ENCODE results near the gene DEAF1. TPM values are rescaled to one million over a fixed set of nuclear protein-coding genes. Genes with fewer than 3 reads are reported as not detected.
A peak's percentile ranks its signal among the peaks of the same experiment; 100 is the strongest.

Gene DEAF1
- total and polyA plus RNA-seq, 9 of the 15 experiments (the other 6 are each of a cell fraction or from before 2014, with no cell fraction given) = 2.0 to 69.1 (median 26.8) TPM

DNA sequence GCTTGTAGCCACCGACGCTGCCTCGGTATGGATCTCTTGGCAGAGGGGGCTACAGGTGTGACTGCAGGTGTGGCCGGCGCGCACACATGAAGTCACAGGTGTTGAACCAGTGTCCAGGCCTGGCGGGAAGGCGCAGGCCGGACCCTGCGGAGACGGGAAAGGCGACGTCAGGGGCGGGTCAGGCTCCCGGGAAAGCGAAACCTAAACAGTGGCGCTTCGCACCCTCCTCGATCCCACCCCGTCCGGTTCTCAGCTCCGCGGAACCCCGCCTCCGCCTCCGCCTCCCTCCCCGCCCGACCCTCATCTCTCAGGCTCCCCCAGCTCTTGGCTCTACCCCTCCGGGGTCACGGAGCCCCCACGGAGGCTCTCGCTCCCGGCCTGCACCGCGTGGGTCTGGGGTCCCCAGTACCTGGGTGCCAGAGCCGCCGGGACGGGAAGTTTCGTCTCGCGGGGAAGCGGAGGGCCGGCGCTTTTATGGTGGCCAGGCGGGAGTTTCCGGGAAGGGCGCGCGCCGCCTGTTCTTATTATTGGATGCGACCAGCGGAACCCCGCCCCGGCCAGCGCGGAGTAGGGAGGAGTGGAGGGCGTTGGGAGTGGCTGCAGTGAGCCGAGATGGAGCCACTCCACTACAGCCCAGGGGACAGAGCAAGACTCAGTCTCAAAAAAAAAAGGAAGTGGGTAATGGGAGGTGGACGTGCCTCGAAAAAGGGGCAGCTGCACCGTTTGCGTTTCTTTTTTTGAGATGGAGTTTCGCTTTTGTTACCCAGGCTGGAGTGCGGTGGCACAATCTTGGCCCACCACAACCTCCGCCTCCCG, 79.3 kb downstream of the DEAF1 start, which contains the start of gene IRF7 (continued):
- TF ChIP-seq, protein P1, sequence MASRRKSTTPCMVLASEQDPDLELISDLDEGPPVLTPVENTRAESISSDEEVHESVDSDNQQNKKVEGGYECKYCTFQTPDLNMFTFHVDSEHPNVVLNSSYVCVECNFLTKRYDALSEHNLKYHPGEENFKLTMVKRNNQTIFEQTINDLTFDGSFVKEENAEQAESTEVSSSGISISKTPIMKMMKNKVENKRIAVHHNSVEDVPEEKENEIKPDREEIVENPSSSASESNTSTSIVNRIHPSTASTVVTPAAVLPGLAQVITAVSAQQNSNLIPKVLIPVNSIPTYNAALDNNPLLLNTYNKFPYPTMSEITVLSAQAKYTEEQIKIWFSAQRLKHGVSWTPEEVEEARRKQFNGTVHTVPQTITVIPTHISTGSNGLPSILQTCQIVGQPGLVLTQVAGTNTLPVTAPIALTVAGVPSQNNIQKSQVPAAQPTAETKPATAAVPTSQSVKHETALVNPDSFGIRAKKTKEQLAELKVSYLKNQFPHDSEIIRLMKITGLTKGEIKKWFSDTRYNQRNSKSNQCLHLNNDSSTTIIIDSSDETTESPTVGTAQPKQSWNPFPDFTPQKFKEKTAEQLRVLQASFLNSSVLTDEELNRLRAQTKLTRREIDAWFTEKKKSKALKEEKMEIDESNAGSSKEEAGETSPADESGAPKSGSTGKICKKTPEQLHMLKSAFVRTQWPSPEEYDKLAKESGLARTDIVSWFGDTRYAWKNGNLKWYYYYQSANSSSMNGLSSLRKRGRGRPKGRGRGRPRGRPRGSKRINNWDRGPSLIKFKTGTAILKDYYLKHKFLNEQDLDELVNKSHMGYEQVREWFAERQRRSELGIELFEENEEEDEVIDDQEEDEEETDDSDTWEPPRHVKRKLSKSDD (conservative IDR thresholded peaks at IDR 0.05; ENCODE audit: low read length) = no peak
- TF ChIP-seq GABPB1 (CRISPR knock-in tag; IDR thresholded peaks at IDR 0.05) = peak; percentile 75
- TF ChIP-seq SIN3A (IDR thresholded peaks at IDR 0.05; ENCODE audit: borderline replicate concordance in 2 of 2, control insufficient read depth in 1 of 2, low read depth in 2 of 2, low read length in 2 of 2) = 0 out of 4 replicates have a peak, but pooled peaks of 1 of the 2 experiments have one; percentile 38
- TF ChIP-seq E2F3 (CRISPR knock-in tag; IDR thresholded peaks at IDR 0.05) = no peak
- peak; percentile 51; the same call in 1 of the 2 replicates for TF ChIP-seq POLR2AphosphoS5 (IDR thresholded peaks at IDR 0.05; ENCODE audit: control insufficient read depth, insufficient read depth, low read depth, low read length)
- TF ChIP-seq TAF7 (tag; IDR thresholded peaks at IDR 0.05) = no peak
- TF ChIP-seq POLR2B (IDR thresholded peaks at IDR 0.05; ENCODE audit: low read depth, partially characterized antibody) = peak; percentile 68
- peak; percentile 66; the same call in 1 of the 2 replicates for TF ChIP-seq L3MBTL2 (IDR thresholded peaks at IDR 0.05)
- TF ChIP-seq THAP7 (CRISPR knock-in tag; IDR thresholded peaks at IDR 0.05) = no peak
- 0 out of 4 replicates have a peak, but pooled peaks of 1 of the 2 experiments have one; percentile 19 for TF ChIP-seq SRF (CRISPR knock-in tag; IDR thresholded peaks at IDR 0.05)
- TF ChIP-seq ZEB2 (IDR thresholded peaks at IDR 0.05) = peak; percentile 74; the same call in 1 of the 2 replicates
- 0 out of 4 replicates have a peak, but pooled peaks of 1 of the 2 experiments have one; percentile 44 for TF ChIP-seq KDM4B (IDR thresholded peaks at IDR 0.05; ENCODE audit: borderline replicate concordance in 2 of 2, low read depth in 1 of 2)
- TF ChIP-seq SMARCA4 (IDR thresholded peaks at IDR 0.05) = no peak
- 0 out of 2 replicates have a peak, but pooled peaks have one; percentile 40 for TF ChIP-seq KAT7 (CRISPR knock-in tag; IDR thresholded peaks at IDR 0.05; ENCODE audit: borderline replicate concordance)
- TF ChIP-seq PRDM10 (IDR thresholded peaks at IDR 0.05; ENCODE audit: partially characterized antibody) = peak; percentile 90
- peak; percentile 58 for TF ChIP-seq PCBP1 (IDR thresholded peaks at IDR 0.05; ENCODE audit: low read depth, low read length, poor library complexity, severe bottlenecking)
- no peak for TF ChIP-seq ZNF584 (CRISPR knock-in tag; IDR thresholded peaks at IDR 0.05; ENCODE audit: low read depth)
- TF ChIP-seq ATF1 (CRISPR knock-in tag; IDR thresholded peaks at IDR 0.05) = no peak
- TF ChIP-seq ATF1 (tag; IDR thresholded peaks at IDR 0.05) = peak; percentile 50
